Measurements from ENCODE around the gene ENPP7. TPM values are rescaled to one million over a fixed set of nuclear protein-coding genes. Genes with fewer than 3 reads are reported as not detected.

ENPP7 gene
- polyA plus RNA-seq, 3 donors: not detected

- H3K36me3 ChIP-seq (replicated peaks in 1 of 2; ENCODE audit: control insufficient read depth in 1 of 2, insufficient read depth in 2 of 2, low read length in 2 of 2): peaks cover 9% of the 10 kb centered on the region in 2 donors
- no peak overlapping the region for H3K4me3 ChIP-seq (replicated peaks in 1 of 3; ENCODE audit: low read depth in 2 of 3, low read length in 3 of 3)
- Mint-ChIP-seq H3K4me3 (peak overlapping the region in 1 of 2 donors; percentile 76), H3K36me3 (peaks cover 12 to 19% of the 10 kb centered on the region in 2 donors), H3K9me3 (peaks cover 0 to 26% (median 6%) of the 10 kb centered on the region in 7 donors), H3K4me1 (peaks cover 23% of the 10 kb centered on the region), H3K27me3 (ENCODE audit: low read depth in 3 of 3) (peaks cover 67 to 85% (median 68%) of the 10 kb centered on the region in 3 donors), H3K27ac (no peak overlapping the region)
- H3K9ac ChIP-seq (ENCODE audit: insufficient read depth, low read length, poor library complexity, severe bottlenecking): no peak overlapping the region
- no peak overlapping the region for H3K4me2 ChIP-seq (replicated peaks; ENCODE audit: extremely low read depth, low read length, poor library complexity, severe bottlenecking)
- H3K9me3 ChIP-seq (replicated peaks in 1 of 2; ENCODE audit: control insufficient read depth in 1 of 2, insufficient read depth in 1 of 2, low read length in 2 of 2): peaks cover 11 to 16% of the 10 kb centered on the region in 2 donors
- 8% methylated on average over 57 of the region's 68 CpGs for WGBS (ENCODE audit: insufficient coverage)
- peaks cover 53 to 79% of the 10 kb centered on the region in 2 donors for H3K27me3 ChIP-seq (ENCODE audit: control insufficient read depth in 2 of 2, insufficient read depth in 2 of 2, low read length in 2 of 2)
- intact Hi-C loops (cut with micrococcal nuclease): loop anchor here in 1 of 2 donors (5.0 kb wide), 2 partner anchors 126 to 201 kb away; no protein-coding TSS in a partner anchor
- no peak for DNase-seq
- peaks cover 3% of the 10 kb centered on the region for H3K79me2 ChIP-seq (ENCODE audit: insufficient read depth, low read length)
- H3K27ac ChIP-seq (ENCODE audit: low read depth in 1 of 2, low read length in 2 of 2): no peak overlapping the region
- H3K4me1 ChIP-seq (ENCODE audit: control insufficient read depth in 1 of 2, insufficient read depth in 2 of 2, low read length in 2 of 2): peaks cover 24 to 30% of the 10 kb centered on the region in 2 donors
- peaks cover 36% of the 10 kb centered on the region for H4K20me1 ChIP-seq (ENCODE audit: insufficient read depth, low read length)
- H2AFZ ChIP-seq (ENCODE audit: insufficient read depth, low read depth, low read length, poor library complexity, severe bottlenecking): no peak overlapping the region
- no peak for TF ChIP-seq CTCF (IDR thresholded peaks at IDR 0.05)
These were observed 60.3 kb downstream of the ENPP7 start for GRCh38 chr17:79790805-79791734.

- Histone ChIP-seq H3K79me2 (ENCODE audit: insufficient read depth, low read length) (peaks cover 3% of the 10 kb centered on the region), H3K4me2 (replicated peaks; ENCODE audit: extremely low read depth, low read length, poor library complexity, severe bottlenecking) (no peak overlapping the region), H3K27me3 (ENCODE audit: control insufficient read depth in 2 of 2, insufficient read depth in 2 of 2, low read length in 2 of 2) (peaks cover 53 to 77% of the 10 kb centered on the region in 2 donors), H2AFZ (ENCODE audit: insufficient read depth, low read depth, low read length, poor library complexity, severe bottlenecking) (no peak overlapping the region), H3K27ac (ENCODE audit: low read depth in 1 of 2, low read length in 2 of 2) (no peak overlapping the region), H3K4me3 (replicated peaks in 1 of 3; ENCODE audit: low read depth in 2 of 3, low read length in 3 of 3) (no peak overlapping the region), H3K4me1 (ENCODE audit: control insufficient read depth in 1 of 2, insufficient read depth in 2 of 2, low read length in 2 of 2) (peaks cover 27 to 36% of the 10 kb centered on the region in 2 donors), H4K20me1 (ENCODE audit: insufficient read depth, low read length) (peaks cover 39% of the 10 kb centered on the region), H3K36me3 (replicated peaks in 1 of 2; ENCODE audit: control insufficient read depth in 1 of 2, insufficient read depth in 2 of 2, low read length in 2 of 2) (peaks cover 9% of the 10 kb centered on the region in 2 donors), H3K9me3 (replicated peaks in 1 of 2; ENCODE audit: control insufficient read depth in 1 of 2, insufficient read depth in 1 of 2, low read length in 2 of 2) (peaks cover 11 to 16% of the 10 kb centered on the region in 2 donors), H3K9ac (ENCODE audit: insufficient read depth, low read length, poor library complexity, severe bottlenecking) (no peak overlapping the region)
- no peak for DNase-seq
- H3K27me3 Mint-ChIP-seq (ENCODE audit: low read depth in 3 of 3): peaks cover 65 to 80% (median 65%) of the 10 kb centered on the region in 3 donors
- no peak overlapping the region for H3K27ac Mint-ChIP-seq
- H3K9me3 Mint-ChIP-seq: peaks cover 0 to 26% (median 6%) of the 10 kb centered on the region in 7 donors
- no peak for TF ChIP-seq CTCF (IDR thresholded peaks at IDR 0.05)
- intact Hi-C loops (cut with micrococcal nuclease): loop anchor here in 1 of 2 donors (5.0 kb wide), 2 partner anchors 126 to 201 kb away; no protein-coding TSS in a partner anchor
- H3K4me1 Mint-ChIP-seq: peaks cover 27% of the 10 kb centered on the region
- H3K4me3 Mint-ChIP-seq: peak overlapping the region in 1 of 2 donors; percentile 30
- WGBS (ENCODE audit: insufficient coverage): 7% methylated on average over 12 of the region's 26 CpGs
- peaks cover 12 to 19% of the 10 kb centered on the region in 2 donors for H3K36me3 Mint-ChIP-seq
These were observed 61.0 kb downstream of the ENPP7 start for GRCh38 chr17:79791735-79792161.

Small RNAs within 50 kb of the gene (small RNA-seq; reads per million reads assigned to genes)
- not detected for gene MIR4739 (ENCODE audit: insufficient read length, low read depth)

Other genes starting within 250 kb of the ENPP7 start
- not detected for gene RBFOX3, start 119.9 kb upstream of the ENPP7 start, polyA plus RNA-seq
- gene CBX2, start 47.2 kb downstream of the ENPP7 start, polyA plus RNA-seq: under 1 TPM in 2 of 3 donors, not detected in 1; 0.09 to 0.95 TPM
- 1 to 10 TPM in 2 of 3 donors, under 1 TPM in 1; 0.51 to 2.5 (median 2.5) TPM for gene CBX8, start 66.1 kb downstream of the ENPP7 start, polyA plus RNA-seq
- 10 to 100 TPM in 1 of 3 donors, 1 to 10 TPM in 2; 1.4 to 82.8 (median 3.6) TPM for gene CBX4, start 108.5 kb downstream of the ENPP7 start, polyA plus RNA-seq